GM19193 (cell line): ENCODE results near the gene PITPNC1.

ENCODE experiments used
- POLR2A ChIP-seq: IDR thresholded peaks from 4 replicates; pipeline ENCODE4 v1.6.1; 2011; ENCODE audit not compliant: insufficient read depth, insufficient read length; ENCODE audit errors: extremely low read depth

The PITPNC1 gene

GRCh38 chr17:67520252-67520906 lies 143.3 kb downstream of the PITPNC1 start:
- TF ChIP-seq POLR2A = no peak

GRCh38 chr17:67520916-67521774 lies 144.1 kb downstream of the PITPNC1 start:
- TF ChIP-seq POLR2A = no peak

GRCh38 chr17:67521775-67522069 lies 144.6 kb downstream of the PITPNC1 start:
- TF ChIP-seq POLR2A = no peak

GRCh38 chr17:67523101-67523500 lies 146.0 kb downstream of the PITPNC1 start:
- TF ChIP-seq POLR2A = no peak

- no peak for TF ChIP-seq POLR2A
Observed at GRCh38 chr17:67525239-67526135, 148.4 kb downstream of the PITPNC1 start.

GRCh38 chr17:67526700-67527099 lies 149.6 kb downstream of the PITPNC1 start:
- TF ChIP-seq POLR2A = no peak

- no peak for TF ChIP-seq POLR2A
Observed at GRCh38 chr17:67528751-67529436, 151.8 kb downstream of the PITPNC1 start.

DNA sequence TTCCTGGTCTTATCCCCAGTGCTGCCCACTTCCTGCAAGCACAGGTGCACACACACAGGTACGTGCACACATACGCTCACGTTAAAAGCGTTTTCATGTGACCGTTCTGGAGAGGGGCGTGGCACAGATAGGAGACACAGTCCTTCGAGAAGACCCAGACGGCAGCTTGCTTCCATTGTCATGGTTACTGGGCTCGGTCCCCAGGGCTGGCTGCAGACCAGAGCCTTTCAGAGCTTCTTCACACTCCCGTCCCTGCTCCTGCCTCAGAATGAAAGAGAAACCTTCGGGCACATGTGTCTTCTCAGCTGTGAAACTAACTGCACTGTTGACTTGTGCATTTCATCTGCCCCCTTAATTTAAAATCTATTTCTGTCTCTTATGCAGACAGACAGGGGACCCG lies 154.2 kb downstream of the PITPNC1 start:
- TF ChIP-seq POLR2A = no peak

GRCh38 chr17:67532326-67532871 lies 155.3 kb downstream of the PITPNC1 start:
- TF ChIP-seq POLR2A = no peak

- no peak for TF ChIP-seq POLR2A
Observed at GRCh38 chr17:67534941-67535340, 157.9 kb downstream of the PITPNC1 start.

DNA sequence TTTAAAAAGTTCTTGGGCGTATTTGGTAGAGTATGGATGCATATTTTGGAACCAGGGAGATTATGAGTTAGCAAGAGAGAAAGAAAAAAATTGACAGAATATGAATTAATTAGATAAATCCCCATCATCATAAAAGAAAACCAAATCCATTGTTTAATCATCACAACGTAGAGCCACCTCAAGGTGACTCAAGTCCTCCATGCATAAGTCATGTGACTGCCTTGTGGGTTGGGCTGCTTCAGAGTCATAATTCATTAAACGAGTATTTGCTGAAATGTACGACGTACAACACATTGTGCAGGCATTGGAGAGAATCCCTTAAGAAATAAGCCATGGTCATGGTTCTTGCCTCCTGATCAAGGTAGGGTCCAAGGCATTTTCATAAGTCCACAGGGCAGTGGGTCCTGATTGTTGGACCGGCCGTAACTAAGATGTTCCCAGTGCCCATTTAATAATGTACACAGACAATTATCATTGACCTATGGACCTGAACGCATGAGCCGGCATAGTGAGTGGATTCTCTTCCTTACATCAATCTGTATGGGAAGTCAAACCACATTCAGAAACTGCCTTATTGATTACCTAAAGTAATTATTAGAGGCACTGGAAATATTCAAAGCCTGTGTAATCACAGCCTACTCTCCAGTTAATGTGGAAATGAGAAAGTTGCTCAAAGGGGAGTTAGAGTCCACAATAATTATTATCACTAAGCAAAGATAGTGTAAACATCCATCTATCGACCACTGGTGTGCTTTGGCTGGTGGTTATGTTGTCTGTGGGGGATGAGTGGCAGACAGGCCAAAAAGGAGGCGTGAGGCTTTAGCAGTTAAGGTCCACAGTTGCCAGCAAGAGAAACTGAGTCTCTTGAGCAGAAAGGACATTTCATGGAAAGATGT lies 165.4 kb downstream of the PITPNC1 start:
- TF ChIP-seq POLR2A = no peak

DNA sequence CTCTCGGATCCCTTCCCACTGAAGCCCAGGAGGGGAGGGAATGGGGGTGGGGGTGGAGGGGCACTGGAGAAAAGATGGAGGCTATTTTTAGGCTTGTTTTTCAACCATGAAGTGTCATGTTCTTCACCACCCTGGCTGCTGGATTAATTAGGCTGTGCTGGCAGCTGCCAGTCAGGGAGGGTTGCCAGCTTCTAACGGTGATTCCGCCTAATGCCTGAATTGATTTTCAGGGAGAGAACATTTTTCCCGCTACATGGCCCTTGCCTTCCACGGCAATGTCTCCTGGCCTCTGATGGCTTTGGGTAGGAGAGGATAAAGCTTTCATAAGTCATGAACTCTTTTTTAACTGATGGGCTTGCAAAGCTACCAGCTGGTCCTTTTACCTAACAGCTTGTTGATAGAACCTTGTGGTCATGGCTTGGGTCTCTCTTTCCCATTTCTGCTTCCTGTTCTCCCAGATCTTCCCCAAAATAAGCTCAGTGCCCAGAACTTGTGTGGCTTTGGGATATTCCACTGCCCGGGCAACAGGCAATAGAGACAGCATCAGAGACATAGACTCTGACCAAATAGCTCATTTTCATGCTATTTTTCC lies 167.4 kb downstream of the PITPNC1 start:
- TF ChIP-seq POLR2A = no peak
